Common myeloid progenitor, CD34-positive (primary cell): ENCODE results near the gene NEDD8.
"Not testable (repeated sequence)": the region's sequence is repeated elsewhere in the genome, so short reads cannot be mapped to it uniquely, and the experiment has no call there.

Experiments used
- CTCF ChIA-PET: fragments of 350-600 bp; sonication (Branson Sonifier 250); formaldehyde crosslinking; loops from one replicate; lab custom pipeline; 2021; ENCODE audit warnings: antibody characterized with exemption; lab: Charles Lee
- POLR2A ChIA-PET: fragments of 350-600 bp; sonication (Branson Sonifier 250); formaldehyde crosslinking; loops from one replicate; lab custom pipeline; 2021; ENCODE audit warnings: antibody characterized with exemption; lab: Charles Lee
- DNase-seq, 3 donors: peaks; one replicate each; pipeline versions ENCODE4 v3.0.0 to v3.0.0-alpha.2; 2013
- H3K27ac ChIP-seq, 2 experiments: 1 replicate in 1 of 2; 2 replicates in 1 of 2; pipeline ENCODE4 v1.7.0; 2013; ENCODE audit warnings: inconsistent platforms in 2 of 2, low read length in 2 of 2, mild to moderate bottlenecking in 2 of 2, low read depth in 1 of 2, moderate library complexity in 1 of 2; ENCODE audit not compliant: severe bottlenecking in 2 of 2, insufficient read depth in 1 of 2, poor library complexity in 1 of 2
- H3K27me3 ChIP-seq, 5 experiments: replicated peaks in 2 of 5; 1 replicate in 3 of 5; 2 replicates in 2 of 5; pipeline versions ENCODE4 v1.6.1 to v1.7.0; 2013; ENCODE audit warnings: low read length in 4 of 5, mild to moderate bottlenecking in 2 of 5, moderate library complexity in 2 of 5, inconsistent platforms in 1 of 5; ENCODE audit not compliant: insufficient read depth in 5 of 5, control insufficient read depth in 4 of 5
- H3K36me3 ChIP-seq, 4 experiments: 1 replicate in 2 of 4; 2 replicates in 2 of 4; pipeline versions ENCODE4 v1.6.1 to v1.7.0; 2013; ENCODE audit warnings: low read length in 3 of 4, control low read depth in 1 of 4, mild to moderate bottlenecking in 1 of 4; ENCODE audit not compliant: control insufficient read depth in 4 of 4, insufficient read depth in 4 of 4
- H3K4me1 ChIP-seq, 4 experiments: 1 replicate in 3 of 4; 2 replicates in 1 of 4; pipeline versions ENCODE4 v1.6.1 to v1.7.1; 2013; ENCODE audit warnings: low read length in 3 of 4, mild to moderate bottlenecking in 3 of 4, control low read depth in 1 of 4, inconsistent platforms in 1 of 4, moderate library complexity in 1 of 4; ENCODE audit not compliant: control insufficient read depth in 4 of 4, insufficient read depth in 4 of 4; ENCODE audit errors: control extremely low read depth in 1 of 4
- H3K4me3 ChIP-seq, 7 experiments: 1 replicate in 4 of 7; 2 replicates in 3 of 7; pipeline versions ENCODE4 v1.5.1 to v1.7.0; 2013; ENCODE audit warnings: mild to moderate bottlenecking in 7 of 7, low read length in 6 of 7, moderate library complexity in 6 of 7, inconsistent platforms in 2 of 7, low read depth in 2 of 7, control low read depth in 1 of 7; ENCODE audit not compliant: insufficient read depth in 4 of 7, control insufficient read depth in 1 of 7; ENCODE audit errors: extremely low read depth in 1 of 7
- H3K9me3 ChIP-seq, 5 experiments: 1 replicate in 4 of 5; 2 replicates in 1 of 5; pipeline versions ENCODE4 v1.6.1 to v1.7.1; 2013; ENCODE audit warnings: low read length in 4 of 5, mild to moderate bottlenecking in 2 of 5, inconsistent platforms in 1 of 5, low read depth in 1 of 5, moderate library complexity in 1 of 5; ENCODE audit not compliant: control insufficient read depth in 4 of 5, insufficient read depth in 2 of 5; ENCODE audit errors: control extremely low read depth in 1 of 5
- WGBS: methylation state at CpG from one replicate; pipeline ENCODE4 v1.1.5; 2013; ENCODE audit not compliant: insufficient coverage; 5-methylcytosine and 5-hydroxymethylcytosine counted together

NEDD8 gene

DNA sequence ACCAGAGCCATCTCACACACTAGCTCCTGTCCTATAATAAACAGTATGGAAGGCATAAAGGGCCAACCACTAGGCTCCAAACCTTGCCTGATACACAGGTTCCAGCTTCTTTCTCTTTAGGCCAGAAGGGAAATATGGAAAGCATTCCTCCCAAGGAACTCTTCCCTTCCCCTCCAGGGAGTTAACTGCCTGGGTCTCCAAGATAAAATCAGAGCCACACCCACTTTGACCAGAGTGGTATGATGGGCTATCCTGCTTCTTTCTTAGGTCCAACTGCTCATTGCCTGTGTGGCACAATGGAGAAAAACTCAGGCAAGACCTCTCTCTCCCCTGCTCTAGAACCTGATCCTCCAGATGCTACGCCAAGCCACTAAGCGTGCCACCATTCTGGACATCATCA, 24.5 kb downstream of the NEDD8 start:
- peaks cover 13 to 68% (median 51%) of the 10 kb centered on the region in 4 experiments for H3K36me3 ChIP-seq
- CTCF ChIA-PET: interaction anchor here (1.3 to 1.9 kb wide), 3 partner anchors 11 to 93 kb away, joined by 4 to 6 read pairs (median 5); partner anchors contain the start of gene NOP9

DNA sequence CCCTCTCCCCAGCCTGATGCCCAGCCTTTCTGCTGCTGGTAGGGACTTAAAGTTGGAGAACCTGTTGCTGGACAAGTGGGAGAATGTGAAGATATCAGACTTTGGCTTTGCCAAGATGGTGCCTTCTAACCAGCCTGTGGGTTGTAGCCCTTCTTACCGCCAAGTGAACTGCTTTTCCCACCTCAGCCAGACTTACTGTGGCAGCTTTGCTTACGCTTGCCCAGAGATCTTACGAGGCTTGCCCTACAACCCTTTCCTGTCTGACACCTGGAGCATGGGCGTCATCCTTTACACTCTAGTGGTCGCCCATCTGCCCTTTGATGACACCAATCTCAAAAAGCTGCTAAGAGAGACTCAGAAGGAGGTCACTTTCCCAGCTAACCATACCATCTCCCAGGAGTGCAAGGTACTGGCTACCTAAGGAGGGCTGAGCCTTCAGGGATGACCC, 25.0 kb downstream of the NEDD8 start:
- H3K27ac ChIP-seq: no peak overlapping the region
- peaks cover 13 to 68% (median 54%) of the 10 kb centered on the region in 4 experiments for H3K36me3 ChIP-seq
- peaks cover 0 to under 1% (median 0%) of the 10 kb centered on the region in 4 experiments for H3K4me1 ChIP-seq
- POLR2A ChIA-PET: no interaction called here
- no peak for DNase-seq
- 88% methylated on average over 5 of the region's 5 CpGs for WGBS
- CTCF ChIA-PET: interaction anchor here (1.0 to 1.9 kb wide), 4 partner anchors 11 to 93 kb away, joined by 3 to 6 read pairs (median 4); partner anchors contain the start of genes NOP9 and TINF2
- H3K27me3 ChIP-seq: no peaks in the 10 kb centered on the region
- peaks cover 0 to 4% (median 0%) of the 10 kb centered on the region in 5 experiments for H3K9me3 ChIP-seq
- H3K4me3 ChIP-seq: no peak overlapping the region

More for the DNA sequence above, 24.5 kb downstream of the NEDD8 start:
- no peaks in the 10 kb centered on the region for H3K9me3 ChIP-seq
- no peak overlapping the region for H3K4me3 ChIP-seq
- no peak overlapping the region for H3K27ac ChIP-seq
- H3K27me3 ChIP-seq: no peaks in the 10 kb centered on the region
- POLR2A ChIA-PET: no interaction called here
- WGBS: 93% methylated on average over 2 of the region's 2 CpGs
- H3K4me1 ChIP-seq: peaks cover 0 to 4% (median 4%) of the 10 kb centered on the region in 4 experiments
- no peak for DNase-seq

DNA sequence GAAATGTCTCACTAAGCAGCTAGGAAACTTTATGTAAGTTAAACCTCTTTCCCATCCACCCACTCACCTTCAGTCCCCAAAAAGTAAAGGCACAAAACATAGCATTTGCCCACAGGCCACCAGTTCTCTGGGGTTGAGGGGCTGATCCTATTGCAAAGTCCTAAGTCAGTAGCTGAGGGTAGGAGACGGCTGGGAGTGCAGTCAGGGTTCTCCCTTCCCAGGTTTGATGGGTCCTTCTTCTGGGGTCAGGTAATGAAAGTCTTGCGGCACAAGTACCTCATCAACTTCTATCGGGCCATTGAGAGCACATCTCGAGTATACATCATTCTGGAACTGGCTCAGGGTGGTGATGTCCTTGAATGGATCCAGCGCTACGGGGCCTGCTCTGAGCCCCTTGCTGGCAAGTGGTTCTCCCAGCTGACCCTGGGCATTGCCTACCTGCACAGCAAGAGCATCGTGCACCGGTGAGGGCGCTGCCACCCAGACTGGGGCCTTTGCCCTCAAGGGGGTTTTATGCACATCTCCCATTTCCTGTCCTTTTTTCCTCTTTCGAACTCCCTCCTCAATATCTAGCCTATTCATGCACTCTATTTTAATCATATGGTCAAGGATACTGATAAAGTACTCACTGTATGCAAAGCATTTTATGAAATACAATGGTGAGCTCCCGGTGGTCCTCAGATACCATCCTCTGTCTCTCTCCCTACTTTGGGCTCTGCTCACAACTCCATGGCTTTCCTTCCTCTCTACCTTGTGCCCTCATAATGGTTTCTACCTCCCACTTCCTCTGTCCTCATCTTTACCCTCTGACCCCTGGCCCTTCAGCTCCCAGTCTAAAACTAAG, 25.7 kb downstream of the NEDD8 start:
- no peak overlapping the region for H3K27ac ChIP-seq
- ChIA-PET CTCF (interaction anchor here (1.0 to 1.9 kb wide), 6 partner anchors 10 to 94 kb away, joined by 3 to 6 read pairs (median 4); partner anchors contain the start of genes NOP9, TINF2 and TM9SF1), POLR2A (no interaction called here)
- 97% methylated on average over 9 of the region's 11 CpGs for WGBS
- H3K4me3 ChIP-seq: no peak overlapping the region
- H3K36me3 ChIP-seq: peaks cover 15 to 71% (median 55%) of the 10 kb centered on the region in 4 experiments
- no peaks in the 10 kb centered on the region for H3K27me3 ChIP-seq
- no peaks in the 10 kb centered on the region for H3K4me1 ChIP-seq
- DNase-seq: no peak
- H3K9me3 ChIP-seq: peaks cover 0 to 4% (median 0%) of the 10 kb centered on the region in 5 experiments

DNA sequence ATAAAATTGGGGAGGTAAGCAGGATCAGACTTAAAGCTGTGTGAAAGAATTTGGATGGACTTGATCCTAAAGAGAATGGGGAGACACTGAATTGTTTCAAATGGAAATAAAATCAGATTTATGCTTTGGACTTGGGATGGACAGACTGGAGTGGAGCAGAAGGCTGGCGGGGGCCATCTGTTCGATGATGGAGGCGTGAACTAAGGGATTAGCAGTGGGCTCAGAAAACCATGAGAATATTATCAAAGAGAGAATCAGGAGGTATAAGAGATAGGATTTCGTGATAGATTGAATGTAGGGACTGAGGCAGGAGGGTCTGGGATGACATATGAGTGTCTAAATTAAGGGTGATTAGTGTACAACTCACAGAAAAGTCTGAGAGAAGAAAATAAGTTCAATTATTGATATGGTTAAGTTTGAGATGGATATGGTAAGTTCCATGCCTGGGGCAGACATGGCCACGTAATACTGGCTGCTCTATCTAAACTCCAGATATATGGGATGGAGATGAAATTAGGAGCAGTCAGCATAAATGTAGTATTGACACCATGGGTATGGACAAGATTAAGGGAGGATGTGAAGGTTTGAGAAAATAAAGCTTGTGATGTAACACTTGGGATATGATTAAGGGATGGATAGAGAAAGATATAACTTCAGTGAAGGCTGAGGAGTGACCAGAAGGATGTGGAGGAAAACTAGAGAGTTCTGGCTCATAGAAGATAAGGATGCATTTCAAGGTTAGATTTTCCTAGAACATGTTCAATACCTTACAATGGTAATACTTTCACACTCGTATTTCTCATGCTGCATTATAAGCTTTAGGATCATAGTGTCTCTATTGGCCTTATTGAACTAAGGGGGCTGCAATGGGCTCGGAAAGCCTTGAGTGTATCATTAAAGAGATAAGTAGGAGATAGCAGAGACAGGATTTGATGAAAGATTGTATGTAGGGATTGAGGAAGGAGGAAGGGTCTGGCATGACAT, 27.7 kb downstream of the NEDD8 start:
- no peak overlapping the region for H3K27ac ChIP-seq
- ChIA-PET POLR2A (no interaction called here), CTCF (interaction anchor here (0.7 to 1.9 kb wide), 3 partner anchors 9 to 132 kb away, joined by 3 to 6 read pairs (median 3); partner anchors contain the start of genes CHMP4A and TM9SF1)
- no peak overlapping the region for H3K4me3 ChIP-seq
- DNase-seq: no peak
- H3K36me3 ChIP-seq: peaks cover 13 to 58% (median 43%) of the 10 kb centered on the region in 4 experiments
- peaks cover 0 to 4% (median 0%) of the 10 kb centered on the region in 5 experiments for H3K9me3 ChIP-seq
- WGBS: 85% methylated on average over 6 of the region's 7 CpGs
- H3K4me1 ChIP-seq: no peaks in the 10 kb centered on the region
- H3K27me3 ChIP-seq: no peaks in the 10 kb centered on the region

DNA sequence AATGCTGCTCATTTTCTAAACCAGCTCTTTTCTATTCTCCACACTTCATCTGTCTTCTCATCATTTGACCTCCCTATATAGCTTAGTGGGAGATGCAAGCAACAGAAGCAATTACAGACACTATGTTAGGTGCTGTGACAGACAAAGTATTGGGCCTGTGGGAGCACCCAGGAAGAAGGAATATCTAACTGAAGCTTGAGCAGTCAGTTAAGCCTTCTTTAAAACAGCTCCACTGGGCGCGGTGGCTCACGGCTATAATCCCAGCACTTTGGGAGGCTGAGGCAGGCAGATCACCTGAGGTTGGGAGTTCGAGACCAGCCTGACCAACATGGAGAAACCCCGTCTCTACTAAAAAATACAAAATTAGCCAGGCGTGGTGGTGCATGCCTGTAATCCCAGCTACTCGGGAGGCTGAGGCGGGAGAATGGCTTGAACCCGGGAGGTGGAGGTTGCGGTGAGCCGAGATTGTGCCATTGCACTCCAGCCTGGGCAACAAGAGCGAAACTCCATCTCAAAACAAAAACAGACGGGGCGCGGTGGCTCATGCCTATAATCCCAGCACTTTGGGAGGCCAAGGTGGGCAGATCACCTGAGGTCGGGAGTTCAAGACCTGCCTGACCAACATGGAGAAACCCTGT, 28.8 kb downstream of the NEDD8 start:
- WGBS: 97% methylated on average over 10 of the region's 16 CpGs
- H3K9me3 ChIP-seq, H3K4me3 ChIP-seq, H3K4me1 ChIP-seq, H3K27me3 ChIP-seq, POLR2A ChIA-PET, H3K27ac ChIP-seq, DNase-seq: not testable (repeated sequence)
- CTCF ChIA-PET: interaction anchor here (1.3 kb wide), 1 partner anchor 10 kb away, joined by 3 read pairs; the partner anchor contains the start of gene CHMP4A
- H3K36me3 ChIP-seq: peaks cover 13 to 54% (median 38%) of the 10 kb centered on the region in 4 experiments

DNA sequence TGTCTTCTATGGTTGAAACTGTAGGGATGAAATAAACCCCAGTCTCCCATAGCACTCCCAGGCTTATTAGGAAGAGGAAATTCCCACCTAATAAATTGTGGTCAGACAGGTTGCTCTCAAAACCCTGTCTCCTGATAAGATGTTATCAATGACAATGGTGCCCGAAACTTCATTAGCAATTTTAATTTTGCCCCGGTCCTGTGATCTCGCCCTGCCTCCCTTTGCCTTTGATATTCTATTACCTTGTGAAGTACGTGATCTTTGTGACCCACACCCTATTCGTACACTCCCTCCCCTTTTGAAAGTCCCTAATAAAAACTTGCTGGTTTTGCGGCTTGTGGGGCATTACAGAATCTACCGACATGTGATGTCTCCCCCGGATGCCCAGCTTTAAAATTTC, 29.6 kb downstream of the NEDD8 start:
- POLR2A ChIA-PET, H3K4me3 ChIP-seq, H3K27ac ChIP-seq, H3K9me3 ChIP-seq, CTCF ChIA-PET, H3K27me3 ChIP-seq, DNase-seq, H3K4me1 ChIP-seq: not testable (repeated sequence)
- peaks cover 13 to 46% (median 32%) of the 10 kb centered on the region in 4 experiments for H3K36me3 ChIP-seq
- 99% methylated on average over 8 of the region's 8 CpGs for WGBS
